Head of caudate nucleus (tissue), 42 donors: Measurements from ENCODE around the gene PDXDC1.
A peak's percentile ranks its signal among the peaks of the same experiment; 100 is the strongest.
"Not testable (repeated sequence)": the region's sequence is repeated elsewhere in the genome, so short reads cannot be mapped to it uniquely, and the experiment has no call there.

Experiments
- DNase-seq, 42 donors: peaks; one replicate each; pipeline versions ENCODE4 v3.0.0 to v3.0.0-alpha.2; 2020 to 2021; ENCODE audit warnings: mixed read lengths in 7 of 42
- intact Hi-C: fragments of 100-400 bp; cut with DNase I; formaldehyde crosslinking; loops from one replicate; pipeline ENCODE4 v1.15.0; 2022

Gene PDXDC1

DNA sequence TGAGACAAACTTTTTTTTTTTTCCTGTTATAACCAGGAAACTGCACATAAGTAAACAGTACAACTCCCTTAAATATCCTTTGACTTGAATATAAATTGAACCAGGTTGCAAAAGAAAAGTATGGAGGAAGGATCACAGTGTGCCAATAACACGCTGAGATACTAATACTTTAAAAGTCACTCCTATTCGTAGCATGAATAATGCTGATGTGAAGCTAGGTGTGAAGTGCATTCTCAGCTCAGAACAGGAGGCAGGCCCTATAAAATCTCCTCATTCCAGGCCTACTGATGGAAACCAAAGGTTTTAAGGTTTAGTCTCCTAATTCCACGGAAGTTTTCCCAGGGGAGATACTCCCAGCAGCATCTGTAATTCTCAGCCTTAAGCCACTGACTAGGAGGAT is 25.0 kb downstream of the PDXDC1 start:
- DNase-seq, intact Hi-C loops: not testable (repeated sequence)

GRCh38 chr16:15002448-15002847 is 27.6 kb downstream of the PDXDC1 start:
- not testable (repeated sequence) for DNase-seq

GRCh38 chr16:15005357-15006132 is 30.7 kb downstream of the PDXDC1 start:
- DNase-seq, intact Hi-C loops: not testable (repeated sequence)

More at GRCh38 chr16:15002448-15002847, 27.6 kb downstream of the PDXDC1 start:
- intact Hi-C loops = not testable (repeated sequence)

DNA sequence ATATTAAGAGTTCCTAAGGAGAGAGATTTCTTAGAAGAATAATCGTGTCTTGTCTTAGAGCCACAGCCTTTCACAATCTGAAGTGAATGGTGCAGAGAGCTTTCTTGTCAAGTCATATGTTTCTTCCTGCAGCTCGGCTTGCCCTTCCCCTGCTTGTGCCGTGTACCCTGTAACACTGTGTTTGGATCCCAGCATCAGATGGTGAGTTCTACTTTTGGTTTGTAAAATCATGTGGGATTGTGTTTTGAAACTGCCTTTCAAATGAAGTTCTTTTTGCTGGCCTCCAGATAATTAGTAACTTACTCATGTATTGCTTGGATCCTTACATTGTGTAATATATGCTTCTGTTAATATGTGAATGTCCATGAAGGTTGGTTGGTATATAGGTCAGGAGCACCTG is 33.8 kb downstream of the PDXDC1 start:
- intact Hi-C loops, DNase-seq: not testable (repeated sequence)

- intact Hi-C loops, DNase-seq: not testable (repeated sequence)
These were observed 38.1 kb downstream of the PDXDC1 start for GRCh38 chr16:15012941-15013340.

GRCh38 chr16:15015671-15016070 is 40.8 kb downstream of the PDXDC1 start:
- DNase-seq, intact Hi-C loops: not testable (repeated sequence)

- intact Hi-C loops = not testable (repeated sequence)
These were observed 41.5 kb downstream of the PDXDC1 start for GRCh38 chr16:15016354-15016753.

DNA sequence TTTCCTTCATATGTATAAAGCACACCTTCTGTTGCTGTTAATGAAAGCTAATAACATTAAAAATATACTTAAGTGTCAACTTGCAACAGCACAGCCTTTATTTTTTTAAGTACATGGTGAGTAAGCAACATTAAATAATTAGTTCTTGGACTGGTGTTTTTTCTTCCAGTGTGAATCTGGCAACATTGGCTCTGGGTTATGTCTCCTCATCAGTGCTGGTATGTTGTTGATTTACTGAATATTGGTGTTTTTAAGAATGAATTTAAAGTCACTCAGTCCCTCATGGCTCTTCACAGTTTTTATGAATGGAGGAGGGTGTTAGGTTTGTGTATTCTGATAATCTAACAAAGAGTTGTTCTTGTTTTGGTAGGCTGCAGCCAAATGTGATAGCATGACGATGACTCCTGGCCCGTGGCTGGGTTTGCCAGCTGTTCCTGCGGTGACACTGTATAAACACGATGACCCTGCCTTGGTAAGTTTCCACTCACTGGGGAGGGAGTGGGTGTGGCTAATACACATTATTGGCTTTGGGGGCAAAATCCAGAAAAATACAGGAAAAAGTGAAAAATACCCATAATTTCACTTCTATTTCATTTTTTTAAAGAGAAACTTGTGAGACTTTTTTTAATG is 42.2 kb downstream of the PDXDC1 start:
- intact Hi-C loops = not testable (repeated sequence)
- DNase-seq = peak in 5 of 42 donors; percentile 42 to 79 (median 44)

More at GRCh38 chr16:15016354-15016753, 41.5 kb downstream of the PDXDC1 start:
- DNase-seq = not testable (repeated sequence)

DNA sequence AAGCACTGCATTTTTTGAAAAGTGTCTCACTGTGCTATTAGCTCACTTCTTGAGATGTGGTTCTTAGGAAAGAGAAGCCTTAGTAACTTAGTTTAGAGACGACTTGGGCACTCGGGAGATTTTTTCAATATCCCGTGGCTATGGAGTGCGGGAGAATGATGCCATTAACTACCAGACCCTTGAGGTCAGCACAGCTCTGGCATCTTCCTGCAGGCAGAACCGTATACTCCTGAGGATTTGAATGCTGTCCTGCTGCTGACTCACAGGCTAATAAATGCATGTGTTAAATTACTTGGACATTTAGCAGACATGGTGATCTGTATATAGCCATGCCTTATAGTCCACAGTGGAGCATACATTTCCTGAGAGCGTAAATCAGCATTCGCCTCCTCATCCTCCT is 46.6 kb downstream of the PDXDC1 start:
- DNase-seq = peak in 1 of 42 donors; percentile 19
- intact Hi-C loops = not testable (repeated sequence)

DNA sequence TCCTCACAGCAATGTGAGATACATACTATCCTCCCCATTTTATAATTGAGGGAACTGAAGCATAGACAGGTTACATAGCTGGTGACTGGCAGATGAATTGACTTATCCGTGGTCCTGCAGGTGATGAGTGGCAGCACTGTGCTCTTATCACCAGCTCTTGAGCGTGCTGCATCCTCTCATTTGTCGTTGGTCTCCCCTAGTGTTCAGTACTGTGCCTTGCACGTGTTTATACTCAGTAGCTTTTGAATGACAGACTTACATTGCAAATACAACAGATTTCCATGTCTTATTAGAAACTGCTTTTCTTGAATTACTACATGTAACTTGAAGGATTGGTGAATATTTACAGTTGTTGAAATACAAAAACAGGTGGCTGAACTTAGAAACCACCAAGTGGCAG is 47.4 kb downstream of the PDXDC1 start:
- intact Hi-C loops = not testable (repeated sequence)
- DNase-seq = peak in 18 of 42 donors; percentile 26 to 66 (median 48)

GRCh38 chr16:15023381-15024077 is 48.7 kb downstream of the PDXDC1 start:
- intact Hi-C loops = not testable (repeated sequence)
- peak in 3 of 42 donors; percentile 6 to 24 (median 11) for DNase-seq

DNA sequence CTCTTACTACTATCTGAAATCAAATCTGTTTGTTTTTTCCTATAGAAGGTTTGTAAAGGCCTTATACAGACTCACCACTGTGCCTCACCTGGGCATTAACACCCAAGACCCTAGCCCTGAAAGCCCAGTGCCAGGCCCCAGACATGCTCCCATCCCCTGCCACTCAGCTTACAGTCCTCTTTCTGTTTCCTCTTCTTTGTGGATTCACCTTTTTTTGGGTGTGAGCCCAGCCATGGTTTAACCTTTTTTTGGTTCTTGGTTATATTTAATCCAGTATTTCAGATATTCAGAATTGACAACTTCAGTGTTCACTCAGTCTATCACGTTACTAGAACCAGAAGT is 50.0 kb downstream of the PDXDC1 start:
- DNase-seq = peak in 2 of 42 donors; percentile 2 to 21
- intact Hi-C loops = not testable (repeated sequence)

DNA sequence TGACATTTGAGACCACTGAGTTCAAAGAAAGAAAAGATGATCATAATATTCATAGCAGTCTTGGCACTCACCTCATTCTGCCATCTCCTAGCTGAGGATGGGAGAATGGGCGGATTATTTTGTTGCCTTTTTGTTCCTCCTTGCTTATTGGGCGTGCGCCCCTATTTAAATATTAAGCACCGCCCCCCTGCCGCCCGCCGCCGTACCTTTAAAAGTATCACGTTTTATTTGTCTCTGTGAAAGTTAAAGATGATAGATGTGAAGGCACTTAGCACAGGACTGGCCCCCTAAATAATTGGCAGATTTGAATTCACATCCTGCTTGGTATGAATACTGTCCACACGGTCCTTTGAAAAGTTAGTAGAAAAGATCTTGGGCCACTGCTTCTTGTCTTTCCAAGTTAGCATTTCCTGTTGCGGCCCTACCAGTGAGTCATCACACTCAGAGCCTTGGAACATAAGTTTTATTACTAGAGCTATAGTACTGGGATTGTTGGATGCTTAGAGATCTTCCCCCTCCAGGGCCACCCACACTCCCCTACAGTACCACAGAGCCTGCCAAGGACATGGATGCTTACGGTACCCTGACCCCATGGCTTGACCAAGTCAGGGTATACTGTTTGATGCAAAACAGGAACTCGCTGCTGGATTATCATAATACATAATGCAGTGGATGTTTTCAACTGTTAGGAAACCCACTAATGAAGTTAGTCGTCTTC is 50.6 kb downstream of the PDXDC1 start:
- peak in 4 of 42 donors; percentile 1 to 35 (median 16) for DNase-seq
- intact Hi-C loops = not testable (repeated sequence)

DNA sequence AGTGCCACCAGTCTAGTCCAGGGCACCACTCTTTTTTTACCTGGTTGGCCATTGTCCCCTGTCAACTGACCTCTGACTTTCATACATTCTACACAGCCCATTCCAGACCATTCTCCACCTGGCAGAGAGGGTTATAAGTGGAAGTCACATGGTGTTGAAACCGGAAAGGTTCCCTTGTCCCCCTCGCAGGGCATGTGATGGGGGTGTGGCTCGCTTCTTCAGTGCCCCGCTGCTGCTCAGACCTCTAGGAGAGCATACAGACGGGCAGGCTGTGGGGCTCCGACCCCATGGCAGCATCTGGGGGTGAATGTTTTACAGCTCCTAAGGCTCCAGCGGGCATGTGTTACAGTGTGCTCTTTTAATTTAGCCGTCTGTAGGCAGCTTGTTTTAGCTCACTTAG is 52.2 kb downstream of the PDXDC1 start:
- intact Hi-C loops = not testable (repeated sequence)
- peak in 4 of 42 donors; percentile 8 to 32 (median 16) for DNase-seq

DNA sequence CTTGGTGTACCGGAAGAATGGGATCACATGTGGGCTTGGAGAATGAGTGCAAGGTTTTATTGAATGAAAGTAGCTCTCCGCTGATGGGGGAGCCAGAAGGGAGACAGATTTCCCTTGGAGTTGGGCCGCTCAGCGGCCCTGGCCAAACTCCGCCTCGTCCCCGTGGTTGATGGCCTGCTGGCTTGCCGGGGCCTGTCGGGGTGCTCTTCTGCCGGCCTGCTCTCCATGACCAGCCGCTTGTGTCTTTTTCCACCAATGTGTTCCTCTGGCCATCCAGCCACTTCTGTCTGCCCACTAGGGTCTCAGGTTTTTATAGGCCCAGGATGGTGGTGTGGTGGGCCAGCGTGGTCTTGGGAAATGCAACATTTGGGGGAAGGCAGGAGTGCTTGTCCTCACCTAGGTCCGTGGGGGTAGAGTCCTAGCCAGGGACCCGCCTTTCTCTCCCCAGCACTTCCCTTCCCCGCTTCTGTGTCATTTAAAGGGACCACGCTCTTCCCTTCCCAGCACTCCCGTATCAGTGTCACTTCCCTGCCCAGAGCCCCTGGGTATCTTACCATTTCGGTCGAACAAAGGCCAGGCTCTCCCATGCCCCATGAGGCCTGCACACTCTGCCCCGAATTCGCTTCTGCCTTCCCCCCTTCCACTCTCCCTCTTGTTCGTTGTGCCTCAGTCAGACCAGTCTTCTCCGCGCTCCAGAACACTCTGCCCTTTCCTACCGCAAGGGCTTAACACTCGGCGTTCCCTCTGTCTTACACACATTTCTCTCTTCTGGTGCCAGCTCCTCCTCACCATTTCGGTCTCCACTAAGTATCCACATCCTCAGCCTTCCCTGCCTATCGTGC is 52.9 kb downstream of the PDXDC1 start:
- intact Hi-C loops = not testable (repeated sequence)
- DNase-seq = peak in 6 of 42 donors; percentile 25 to 60 (median 43)

GRCh38 chr16:15028345-15028715 is 53.5 kb downstream of the PDXDC1 start:
- intact Hi-C loops = not testable (repeated sequence)
- DNase-seq = peak in 2 of 42 donors; percentile 14 to 27

- intact Hi-C loops = not testable (repeated sequence)
- DNase-seq = peak in 23 of 42 donors; percentile 12 to 64 (median 41)
These were observed 54.2 kb downstream of the PDXDC1 start for GRCh38 chr16:15028801-15029698.
